ENCODE data around the gene CHRNE.
"Not testable (repeated sequence)": the region's sequence is repeated elsewhere in the genome, so short reads cannot be mapped to it uniquely, and the experiment has no call there.

The CHRNE gene

GRCh38 chr17:4881761-4882555 lies 20.9 kb downstream of the CHRNE start:
- DNase-seq = peak; percentile 57

GRCh38 chr17:4880857-4881256 lies 22.0 kb downstream of the CHRNE start:
- no peak for DNase-seq

GRCh38 chr17:4879601-4880000 lies 23.3 kb downstream of the CHRNE start:
- no peak for DNase-seq

- no peak for DNase-seq
Observed at GRCh38 chr17:4877089-4877488, 25.8 kb downstream of the CHRNE start.

GRCh38 chr17:4872786-4873185 lies 30.1 kb downstream of the CHRNE start:
- DNase-seq = no peak

- no peak for DNase-seq
Observed at GRCh38 chr17:4870855-4871254, 32.0 kb downstream of the CHRNE start.

- not testable (repeated sequence) for DNase-seq
Observed at GRCh38 chr17:4869058-4869998, 33.6 kb downstream of the CHRNE start.

GRCh38 chr17:4867535-4867934 lies 35.4 kb downstream of the CHRNE start:
- DNase-seq = not testable (repeated sequence)

GRCh38 chr17:4863321-4863720 lies 39.6 kb downstream of the CHRNE start:
- no peak for DNase-seq

- no peak for DNase-seq
Observed at GRCh38 chr17:4862720-4863119, 40.2 kb downstream of the CHRNE start.

GRCh38 chr17:4861052-4861451 lies 41.8 kb downstream of the CHRNE start:
- DNase-seq = no peak

- no peak for DNase-seq
Observed at GRCh38 chr17:4860651-4861050, 42.2 kb downstream of the CHRNE start.

- no peak for DNase-seq
Observed at GRCh38 chr17:4859816-4860625, 42.9 kb downstream of the CHRNE start.

GRCh38 chr17:4858882-4859260 lies 44.0 kb downstream of the CHRNE start:
- DNase-seq = no peak

GRCh38 chr17:4858068-4858881 lies 44.6 kb downstream of the CHRNE start:
- DNase-seq = no peak

GRCh38 chr17:4857347-4857746 lies 45.6 kb downstream of the CHRNE start:
- DNase-seq = not testable (repeated sequence)

- DNase-seq = no peak
Observed at GRCh38 chr17:4856937-4857314, 46.0 kb downstream of the CHRNE start.

GRCh38 chr17:4856271-4856936 lies 46.5 kb downstream of the CHRNE start:
- no peak for DNase-seq

- DNase-seq = no peak
Observed at GRCh38 chr17:4854111-4854681, 48.7 kb downstream of the CHRNE start.

- no peak for DNase-seq
Observed at GRCh38 chr17:4853208-4853671, 49.7 kb downstream of the CHRNE start.

GRCh38 chr17:4852567-4853207 lies 50.2 kb downstream of the CHRNE start:
- peak; percentile 40 for DNase-seq

All from hematopoietic multipotent progenitor cell treated with erythropoietin and hydrocortisone succinate and interleukin-3 and kit ligand, for 8 days (in vitro differentiated cells).